ENCODE data around the gene SCAPER.

DNA sequence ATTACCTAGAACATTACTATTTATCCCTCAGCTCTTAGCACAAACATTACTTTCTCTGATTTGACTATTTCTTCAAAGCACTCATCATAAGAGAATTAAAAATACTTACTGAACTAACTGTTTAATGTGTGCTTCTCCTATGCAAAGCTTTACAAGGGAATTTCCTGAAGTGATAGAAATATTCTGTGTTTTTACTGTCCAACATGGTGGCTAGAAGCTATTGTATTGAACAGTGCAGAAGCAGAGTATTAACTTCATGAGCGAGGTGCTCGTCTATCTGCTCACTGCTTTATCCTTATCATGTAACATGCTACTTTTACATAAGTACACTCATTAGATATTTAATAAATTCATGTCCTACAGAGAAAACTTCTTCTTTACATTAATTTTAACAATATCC is 329.5 kb downstream of the SCAPER start:
- TF ChIP-seq ZNF274 (IDR thresholded peaks at IDR 0.05; ENCODE audit: low read depth, low read length) (no peak), CTCF (IDR thresholded peaks at IDR 0.05 in 2 of 3, conservative IDR thresholded peaks at IDR 0.05 in 1 of 3; ENCODE audit: borderline replicate concordance in 1 of 3, insufficient read depth in 1 of 3, low read depth in 2 of 3, low read length in 2 of 3) (no peak), CEBPB (IDR thresholded peaks at IDR 0.05; ENCODE audit: low read depth) (no peak), POLR2AphosphoS5 (IDR thresholded peaks at IDR 0.05; ENCODE audit: low read depth, low read length) (no peak), ZFX (IDR thresholded peaks at IDR 0.05) (no peak), POLR2A (IDR thresholded peaks at IDR 0.05; ENCODE audit: borderline replicate concordance, extremely low read depth, insufficient read depth, insufficient read length) (no peak)

All from HCT116 (cell line).